Liver (tissue), 9 donors: ENCODE results near the gene MTHFD2L. TPM values are rescaled to one million over a fixed set of nuclear protein-coding genes. Genes with fewer than 3 reads are reported as not detected.

ENCODE experiments used
- DNase-seq: peaks from one replicate; pipeline ENCODE4 v3.0.0-alpha.2; 2017; ENCODE audit warnings: low spot score
- H3K27ac ChIP-seq, 2 donors: one replicate each; pipeline ENCODE4 v1.7.0; 2013; ENCODE audit warnings: inconsistent platforms in 2 of 2, low read length in 2 of 2, control low read depth in 1 of 2, low read depth in 1 of 2, mild to moderate bottlenecking in 1 of 2
- H3K27me3 ChIP-seq, 4 donors: one replicate each; pipeline versions ENCODE4 v1.6.1 to v1.7.0; 2013; ENCODE audit warnings: low read length in 3 of 4, inconsistent platforms in 1 of 4, mild to moderate bottlenecking in 1 of 4, moderate library complexity in 1 of 4; ENCODE audit not compliant: control insufficient read depth in 4 of 4, insufficient read depth in 4 of 4
- H3K36me3 ChIP-seq, 4 donors: one replicate each; pipeline versions ENCODE4 v1.6.1 to v1.7.0; 2013; ENCODE audit warnings: low read length in 3 of 4, mild to moderate bottlenecking in 3 of 4, low read depth in 1 of 4, moderate library complexity in 1 of 4; ENCODE audit not compliant: control insufficient read depth in 4 of 4, insufficient read depth in 3 of 4
- H3K4me1 ChIP-seq, 4 donors: one replicate each; pipeline versions ENCODE4 v1.6.1 to v1.7.0; 2013; ENCODE audit warnings: low read length in 3 of 4, mild to moderate bottlenecking in 3 of 4, moderate library complexity in 1 of 4; ENCODE audit not compliant: control insufficient read depth in 4 of 4, insufficient read depth in 4 of 4
- H3K4me3 ChIP-seq, 3 donors: one replicate each; pipeline versions ENCODE4 v1.6.1 to v1.7.0; 2013; ENCODE audit warnings: low read length in 3 of 3, control low read depth in 1 of 3, low read depth in 1 of 3, mild to moderate bottlenecking in 1 of 3
- H3K9ac ChIP-seq, 2 donors: one replicate each; pipeline ENCODE4 v1.7.0; 2013; ENCODE audit warnings: low read length in 2 of 2, mild to moderate bottlenecking in 2 of 2, moderate library complexity in 2 of 2, control low read depth in 1 of 2, low read depth in 1 of 2
- H3K9me3 ChIP-seq, 4 donors: one replicate each; pipeline versions ENCODE4 v1.6.1 to v1.7.0; 2013; ENCODE audit warnings: low read length in 3 of 4; ENCODE audit not compliant: control insufficient read depth in 4 of 4
- FOXA1 ChIP-seq: IDR thresholded peaks from 2 replicates; pipeline ENCODE4 v1.6.1; 2016; ENCODE audit warnings: antibody characterized with exemption
- FOXA2 ChIP-seq: IDR thresholded peaks from 2 replicates; pipeline ENCODE4 v1.6.1; 2016; ENCODE audit warnings: antibody characterized with exemption
- GABPA ChIP-seq, 2 donors: IDR thresholded peaks in 1 of 2; conservative IDR thresholded peaks in 1 of 2; 2 replicates each; pipeline ENCODE4 v1.6.1; 2016; ENCODE audit warnings: antibody characterized with exemption in 2 of 2, mild to moderate bottlenecking in 1 of 2, moderate library complexity in 1 of 2
- HNF4A ChIP-seq, 2 donors: conservative IDR thresholded peaks; 2 replicates each; pipeline ENCODE4 v1.6.1; 2016; ENCODE audit warnings: antibody characterized with exemption in 2 of 2, mild to moderate bottlenecking in 2 of 2
- JUND ChIP-seq, 2 donors: IDR thresholded peaks; 2 replicates each; pipeline ENCODE4 v1.6.1; 2016; ENCODE audit warnings: antibody characterized with exemption in 2 of 2
- NR2F2 ChIP-seq: IDR thresholded peaks from 2 replicates; pipeline ENCODE4 v1.6.1; 2016; ENCODE audit warnings: antibody characterized with exemption
- RAD21 ChIP-seq, 2 donors: IDR thresholded peaks; 2 replicates each; pipeline ENCODE4 v1.6.1; 2016; ENCODE audit warnings: antibody characterized with exemption in 2 of 2, mild to moderate bottlenecking in 2 of 2
- RXRA ChIP-seq, 2 donors: IDR thresholded peaks; 2 replicates each; pipeline ENCODE4 v1.6.1; 2017 to 2018; ENCODE audit warnings: antibody characterized with exemption in 2 of 2, mild to moderate bottlenecking in 1 of 2
- SP1 ChIP-seq: IDR thresholded peaks from 2 replicates; pipeline ENCODE4 v1.6.1; 2018; ENCODE audit warnings: antibody characterized with exemption, mild to moderate bottlenecking
- TAF1 ChIP-seq: conservative IDR thresholded peaks from 2 replicates; pipeline ENCODE4 v1.6.1; 2016; ENCODE audit warnings: antibody characterized with exemption, mild to moderate bottlenecking
- YY1 ChIP-seq: IDR thresholded peaks from 2 replicates; pipeline ENCODE4 v1.6.1; 2016; ENCODE audit warnings: antibody characterized with exemption, mild to moderate bottlenecking
- ZBTB33 ChIP-seq: IDR thresholded peaks from 2 replicates; pipeline ENCODE4 v1.6.1; 2016; ENCODE audit warnings: antibody characterized with exemption
- WGBS: extraction: QIAGEN DNeasy Blood & Tissue Kit; methylation state at CpG from one replicate; pipeline ENCODE4 v1.1.7; 2013; 5-methylcytosine and 5-hydroxymethylcytosine counted together
- polyA plus RNA-seq, 2 donors: library from polyadenylated mRNA; stranded (reverse) in 1 of 2; unstranded in 1 of 2; fragments of 200-250 nt in 1 of 2; fragments of >200 nt in 1 of 2; fragmentation: Nextera tagmentation in 1 of 2; extraction: Ambion mirVana in 1 of 2; gene quantifications; one replicate each; pipeline versions ENCODE4 v1.2.1 to v1.2.3, GENCODE V29; 2013 to 2015
- total RNA-seq, 2 donors: library from RNA; depleted of rRNA; stranded (reverse); fragments of >200 nt; gene quantifications; one replicate each; pipeline ENCODE4 v1.2.3, GENCODE V29; 2014
- TF ChIP-seq, protein P1 (sequence below): IDR thresholded peaks from 2 replicates; pipeline ENCODE4 v1.6.1; 2016; ENCODE audit warnings: antibody characterized with exemption
- TF ChIP-seq, protein P2 (sequence below): IDR thresholded peaks from 2 replicates; pipeline ENCODE4 v1.6.1; 2016; ENCODE audit warnings: antibody characterized with exemption, mild to moderate bottlenecking
- TF ChIP-seq, protein P3 (sequence below): IDR thresholded peaks from 2 replicates; pipeline ENCODE4 v1.6.1; 2016; ENCODE audit warnings: antibody characterized with exemption
- donor health status: healthy.
- donor health status: healthy.
- donor health status: healthy.
- donor health status: healthy.
- donor health status: healthy.

MTHFD2L gene
- total and polyA plus RNA-seq, 4 donors, result 7.4 to 51.5 (median 31.1) TPM

DNA sequence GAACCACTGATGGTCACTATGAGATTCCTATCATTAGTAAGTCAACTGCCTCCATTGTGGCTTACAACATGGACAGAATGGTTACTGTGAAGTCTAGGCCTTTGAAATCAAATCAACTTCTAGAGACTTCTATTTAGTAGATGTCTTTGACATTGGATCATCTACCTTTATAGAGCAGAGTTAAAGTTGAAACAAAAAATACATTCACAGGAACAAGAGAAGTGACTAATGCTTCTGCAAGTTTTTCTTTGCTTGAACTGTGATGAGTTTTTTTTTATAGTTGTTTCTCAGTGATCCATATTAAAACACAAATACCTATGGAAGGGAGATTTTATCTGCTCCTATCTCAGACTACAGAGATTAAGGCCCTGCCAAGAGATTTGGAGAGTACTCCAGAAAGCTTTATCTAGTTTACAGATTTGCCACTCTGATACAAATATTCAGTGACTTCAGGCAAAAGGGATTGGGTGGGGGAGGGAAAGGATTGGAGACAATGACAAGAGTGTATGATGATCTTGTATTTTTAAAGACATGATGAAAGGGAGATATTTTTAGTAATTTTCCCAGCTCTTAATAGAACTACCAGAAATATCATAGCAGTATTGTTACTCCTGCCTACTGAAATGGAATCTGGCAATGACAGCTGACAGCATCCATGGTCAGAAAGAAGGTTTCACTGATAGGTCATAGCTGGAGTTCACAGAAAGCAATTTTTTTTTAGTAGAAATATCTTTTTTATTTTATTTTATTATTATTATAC is 134.4 kb downstream of the MTHFD2L start:
- DNase-seq, result no peak
- no peak overlapping the region for H3K27ac ChIP-seq

GRCh38 chr4:74293558-74293957 is 135.6 kb downstream of the MTHFD2L start:
- H3K9me3 ChIP-seq, result no peaks in the 10 kb centered on the region
- DNase-seq, result no peak
- H3K27ac ChIP-seq, result no peak overlapping the region
- TF ChIP-seq, protein P1, sequence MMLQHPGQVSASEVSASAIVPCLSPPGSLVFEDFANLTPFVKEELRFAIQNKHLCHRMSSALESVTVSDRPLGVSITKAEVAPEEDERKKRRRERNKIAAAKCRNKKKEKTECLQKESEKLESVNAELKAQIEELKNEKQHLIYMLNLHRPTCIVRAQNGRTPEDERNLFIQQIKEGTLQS, result no peak
- TF ChIP-seq, protein P2, sequence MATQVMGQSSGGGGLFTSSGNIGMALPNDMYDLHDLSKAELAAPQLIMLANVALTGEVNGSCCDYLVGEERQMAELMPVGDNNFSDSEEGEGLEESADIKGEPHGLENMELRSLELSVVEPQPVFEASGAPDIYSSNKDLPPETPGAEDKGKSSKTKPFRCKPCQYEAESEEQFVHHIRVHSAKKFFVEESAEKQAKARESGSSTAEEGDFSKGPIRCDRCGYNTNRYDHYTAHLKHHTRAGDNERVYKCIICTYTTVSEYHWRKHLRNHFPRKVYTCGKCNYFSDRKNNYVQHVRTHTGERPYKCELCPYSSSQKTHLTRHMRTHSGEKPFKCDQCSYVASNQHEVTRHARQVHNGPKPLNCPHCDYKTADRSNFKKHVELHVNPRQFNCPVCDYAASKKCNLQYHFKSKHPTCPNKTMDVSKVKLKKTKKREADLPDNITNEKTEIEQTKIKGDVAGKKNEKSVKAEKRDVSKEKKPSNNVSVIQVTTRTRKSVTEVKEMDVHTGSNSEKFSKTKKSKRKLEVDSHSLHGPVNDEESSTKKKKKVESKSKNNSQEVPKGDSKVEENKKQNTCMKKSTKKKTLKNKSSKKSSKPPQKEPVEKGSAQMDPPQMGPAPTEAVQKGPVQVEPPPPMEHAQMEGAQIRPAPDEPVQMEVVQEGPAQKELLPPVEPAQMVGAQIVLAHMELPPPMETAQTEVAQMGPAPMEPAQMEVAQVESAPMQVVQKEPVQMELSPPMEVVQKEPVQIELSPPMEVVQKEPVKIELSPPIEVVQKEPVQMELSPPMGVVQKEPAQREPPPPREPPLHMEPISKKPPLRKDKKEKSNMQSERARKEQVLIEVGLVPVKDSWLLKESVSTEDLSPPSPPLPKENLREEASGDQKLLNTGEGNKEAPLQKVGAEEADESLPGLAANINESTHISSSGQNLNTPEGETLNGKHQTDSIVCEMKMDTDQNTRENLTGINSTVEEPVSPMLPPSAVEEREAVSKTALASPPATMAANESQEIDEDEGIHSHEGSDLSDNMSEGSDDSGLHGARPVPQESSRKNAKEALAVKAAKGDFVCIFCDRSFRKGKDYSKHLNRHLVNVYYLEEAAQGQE, result no peak
- no peak for TF ChIP-seq RAD21 (IDR thresholded peaks at IDR 0.05)
- no peak for TF ChIP-seq SP1
- TF ChIP-seq, protein P3, sequence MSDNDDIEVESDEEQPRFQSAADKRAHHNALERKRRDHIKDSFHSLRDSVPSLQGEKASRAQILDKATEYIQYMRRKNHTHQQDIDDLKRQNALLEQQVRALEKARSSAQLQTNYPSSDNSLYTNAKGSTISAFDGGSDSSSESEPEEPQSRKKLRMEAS, result no peak
- TF ChIP-seq HNF4A (conservative IDR thresholded peaks at IDR 0.05), result no peak
- no peak for TF ChIP-seq NR2F2
- no peak for TF ChIP-seq GABPA (IDR thresholded peaks at IDR 0.05 in 1 of 2, conservative IDR thresholded peaks at IDR 0.05 in 1 of 2)
- no peak overlapping the region for H3K9ac ChIP-seq
- H3K27me3 ChIP-seq, result no peaks in the 10 kb centered on the region
- H3K36me3 ChIP-seq, result no peaks in the 10 kb centered on the region
- no peak overlapping the region for H3K4me3 ChIP-seq
- H3K4me1 ChIP-seq, result no peaks in the 10 kb centered on the region
- 95% methylated on average over 2 of the region's 2 CpGs for WGBS

More for the DNA sequence above, 134.4 kb downstream of the MTHFD2L start:
- no peaks in the 10 kb centered on the region for H3K27me3 ChIP-seq
- TF ChIP-seq RAD21 (IDR thresholded peaks at IDR 0.05) (no peak), TAF1 (no peak), YY1 (no peak), HNF4A (conservative IDR thresholded peaks at IDR 0.05) (no peak), ZBTB33 (no peak), JUND (IDR thresholded peaks at IDR 0.05) (no peak), GABPA (IDR thresholded peaks at IDR 0.05 in 1 of 2, conservative IDR thresholded peaks at IDR 0.05 in 1 of 2) (no peak), NR2F2 (no peak), RXRA (IDR thresholded peaks at IDR 0.05) (no peak), FOXA2 (no peak), FOXA1 (no peak)
- TF ChIP-seq, protein P3, result no peak
- TF ChIP-seq, protein P1, result no peak
- TF ChIP-seq, protein P2, result no peak
- H3K9me3 ChIP-seq, result no peaks in the 10 kb centered on the region
- H3K4me1 ChIP-seq, result no peaks in the 10 kb centered on the region
- H3K36me3 ChIP-seq, result no peaks in the 10 kb centered on the region
- no peak overlapping the region for H3K9ac ChIP-seq
- no peak overlapping the region for H3K4me3 ChIP-seq
